Bronchial epithelial cell (primary cell): Measurements from ENCODE around the gene SHB. TPM values are rescaled to one million over a fixed set of nuclear protein-coding genes. Genes with fewer than 3 reads are reported as not detected.
A peak's percentile ranks its signal among the peaks of the same experiment; 100 is the strongest.

Experiments
- DNase-seq: peaks from one replicate; pipeline ENCODE4 v3.0.0-alpha.2; 2010; ENCODE audit warnings: low read depth
- FAIRE-seq: peaks from 2 replicates; lab custom pipeline; 2011; peaks lifted over from hg19 to GRCh38; lab: Jason Lieb, UNC
- H3K27me3 ChIP-seq: 2 replicates; pipeline ENCODE4 v1.5.1; 2011; ENCODE audit warnings: low read length; ENCODE audit not compliant: control insufficient read depth, insufficient read depth
- H3K36me3 ChIP-seq: 2 replicates; pipeline ENCODE4 v1.5.1; 2011; ENCODE audit warnings: low read length; ENCODE audit not compliant: control insufficient read depth, insufficient read depth
- H3K4me3 ChIP-seq: 2 replicates; pipeline ENCODE4 v1.5.1; 2011; ENCODE audit warnings: mild to moderate bottlenecking, low read depth, low read length, control low read depth
- total RNA-seq: library from RNA; depleted of rRNA; stranded (reverse); fragments of >200 nt; gene quantifications from 2 replicates; pipeline ENCODE4 v1.2.1, GENCODE V29; 2014
- TF ChIP-seq, protein P1 (sequence below): IDR thresholded peaks from 2 replicates; pipeline ENCODE4 v1.5.1; 2011; ENCODE audit warnings: mild to moderate bottlenecking, moderate library complexity, low read length, control low read depth, inconsistent platforms; ENCODE audit not compliant: insufficient read depth, severe bottlenecking

The SHB gene
- total RNA-seq, 1 donor from 2014 or later, result 14.5 TPM

DNA sequence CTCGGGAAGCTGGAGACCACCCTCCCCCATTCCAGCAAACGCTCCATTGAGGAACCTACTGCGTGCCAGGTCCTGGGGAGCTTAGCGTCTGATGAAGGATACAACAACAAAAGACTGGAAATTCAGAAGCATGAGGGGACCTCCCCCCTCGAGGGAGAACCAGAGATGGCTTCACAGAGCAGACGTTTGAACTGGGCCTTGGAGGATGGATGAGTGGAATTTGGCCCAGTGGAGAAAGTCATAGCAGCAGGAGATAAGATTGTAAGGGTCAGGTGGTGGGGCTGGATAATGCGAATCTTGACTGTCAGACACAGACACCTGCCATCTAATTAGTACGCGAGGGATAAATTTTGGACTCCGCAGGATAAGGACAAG is 163.9 kb downstream of the SHB start:
- Histone ChIP-seq H3K4me3 (peak overlapping the region; percentile 82), H3K27me3 (no peaks in the 10 kb centered on the region), H3K36me3 (peaks cover 1% of the 10 kb centered on the region)
- DNase-seq (no peak), FAIRE-seq (no peak)
- TF ChIP-seq, protein P1, sequence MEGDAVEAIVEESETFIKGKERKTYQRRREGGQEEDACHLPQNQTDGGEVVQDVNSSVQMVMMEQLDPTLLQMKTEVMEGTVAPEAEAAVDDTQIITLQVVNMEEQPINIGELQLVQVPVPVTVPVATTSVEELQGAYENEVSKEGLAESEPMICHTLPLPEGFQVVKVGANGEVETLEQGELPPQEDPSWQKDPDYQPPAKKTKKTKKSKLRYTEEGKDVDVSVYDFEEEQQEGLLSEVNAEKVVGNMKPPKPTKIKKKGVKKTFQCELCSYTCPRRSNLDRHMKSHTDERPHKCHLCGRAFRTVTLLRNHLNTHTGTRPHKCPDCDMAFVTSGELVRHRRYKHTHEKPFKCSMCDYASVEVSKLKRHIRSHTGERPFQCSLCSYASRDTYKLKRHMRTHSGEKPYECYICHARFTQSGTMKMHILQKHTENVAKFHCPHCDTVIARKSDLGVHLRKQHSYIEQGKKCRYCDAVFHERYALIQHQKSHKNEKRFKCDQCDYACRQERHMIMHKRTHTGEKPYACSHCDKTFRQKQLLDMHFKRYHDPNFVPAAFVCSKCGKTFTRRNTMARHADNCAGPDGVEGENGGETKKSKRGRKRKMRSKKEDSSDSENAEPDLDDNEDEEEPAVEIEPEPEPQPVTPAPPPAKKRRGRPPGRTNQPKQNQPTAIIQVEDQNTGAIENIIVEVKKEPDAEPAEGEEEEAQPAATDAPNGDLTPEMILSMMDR, result no peak

DNA sequence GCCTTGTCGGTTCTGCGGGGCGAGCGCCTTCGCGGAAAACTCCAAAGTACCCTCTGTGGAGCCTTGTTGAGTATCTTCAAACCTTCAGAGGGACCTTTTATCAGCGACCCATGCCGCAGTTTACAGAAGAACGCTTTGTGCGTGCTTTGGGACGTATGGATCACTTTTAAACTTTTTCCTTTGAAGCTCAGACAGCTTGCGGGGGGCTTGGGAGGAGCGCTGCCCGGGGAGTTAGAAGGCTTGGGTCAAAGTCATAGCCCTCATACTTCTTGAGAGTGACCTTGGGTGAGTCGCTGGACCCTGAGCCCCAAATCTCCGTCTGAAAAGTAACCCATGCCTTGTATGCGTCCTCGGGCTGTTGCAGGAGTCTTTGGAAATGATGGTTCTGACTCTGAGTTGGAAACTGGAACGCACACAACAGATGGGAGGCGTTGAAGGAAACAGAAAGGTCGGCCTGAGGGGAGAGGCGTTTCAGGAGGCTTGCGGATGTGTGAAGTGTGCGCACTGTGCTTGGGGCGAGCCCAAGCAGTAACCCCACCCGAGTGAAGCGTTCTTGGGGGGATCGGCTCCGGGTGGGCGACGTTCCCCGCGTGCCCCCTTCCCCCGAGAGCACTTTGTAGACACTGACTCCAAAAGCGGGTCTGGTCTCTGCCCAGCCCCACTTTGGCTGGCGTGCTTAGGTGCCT is 164.4 kb downstream of the SHB start:
- TF ChIP-seq, protein P1, result no peak
- peak; percentile 42 for DNase-seq
- Histone ChIP-seq H3K27me3 (no peaks in the 10 kb centered on the region), H3K4me3 (peak overlapping the region; percentile 82), H3K36me3 (peaks cover 1% of the 10 kb centered on the region)
- FAIRE-seq, result no peak

DNA sequence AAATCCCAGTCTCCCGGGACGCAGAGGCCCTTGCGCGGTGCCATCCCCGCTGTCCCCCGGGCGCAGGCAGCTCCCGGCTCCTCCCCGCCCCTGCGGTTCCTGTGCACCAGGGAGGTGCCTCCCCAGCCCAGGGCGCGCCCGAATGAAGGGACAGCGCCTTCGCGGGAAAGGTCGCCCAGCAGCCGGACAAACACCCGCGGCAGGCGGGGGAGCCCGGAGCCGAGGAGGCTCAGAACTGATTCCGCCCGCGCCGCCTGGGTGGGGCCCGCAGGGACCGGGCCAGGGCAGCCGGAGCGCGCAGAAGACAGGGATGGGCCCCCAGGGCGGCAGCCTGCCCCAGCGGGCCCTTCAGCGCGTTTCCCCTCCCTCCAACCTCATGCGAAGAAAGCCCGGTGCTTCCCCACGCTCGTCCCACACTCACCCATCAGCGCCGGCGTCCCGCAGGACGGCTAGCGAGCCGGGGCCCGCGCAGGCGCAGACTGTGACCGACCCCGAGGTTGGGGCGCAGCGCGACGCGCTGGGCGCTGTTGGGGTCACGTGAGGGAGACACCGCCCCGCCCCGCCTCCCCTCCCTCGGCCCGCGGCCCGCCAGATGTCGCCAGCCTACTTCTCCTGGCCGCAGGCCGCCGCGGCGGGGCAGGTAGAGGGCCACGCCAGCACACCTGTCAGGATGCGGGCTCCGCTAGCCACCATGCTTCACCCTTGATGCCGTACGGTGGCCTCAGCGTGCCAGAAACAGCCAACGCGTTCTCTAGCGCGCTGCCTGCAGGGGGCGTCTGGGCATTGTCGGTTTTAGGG is 165.2 kb downstream of the SHB start, which contains the start of gene SLC25A51:
Gene SLC25A51 (minus strand): TSS at position 481 of the 798 bp plus-strand sequence. CDS start 15,577 bp downstream, outside the sequence.
- H3K36me3 ChIP-seq, result peaks cover 4% of the 10 kb centered on the region
- FAIRE-seq (no peak), DNase-seq (peak; percentile 79)
- TF ChIP-seq, protein P1, result peak; percentile 99
- no peaks in the 10 kb centered on the region for H3K27me3 ChIP-seq
- peak within 1 kb of the TSS; percentile 82 for H3K4me3 ChIP-seq

DNA sequence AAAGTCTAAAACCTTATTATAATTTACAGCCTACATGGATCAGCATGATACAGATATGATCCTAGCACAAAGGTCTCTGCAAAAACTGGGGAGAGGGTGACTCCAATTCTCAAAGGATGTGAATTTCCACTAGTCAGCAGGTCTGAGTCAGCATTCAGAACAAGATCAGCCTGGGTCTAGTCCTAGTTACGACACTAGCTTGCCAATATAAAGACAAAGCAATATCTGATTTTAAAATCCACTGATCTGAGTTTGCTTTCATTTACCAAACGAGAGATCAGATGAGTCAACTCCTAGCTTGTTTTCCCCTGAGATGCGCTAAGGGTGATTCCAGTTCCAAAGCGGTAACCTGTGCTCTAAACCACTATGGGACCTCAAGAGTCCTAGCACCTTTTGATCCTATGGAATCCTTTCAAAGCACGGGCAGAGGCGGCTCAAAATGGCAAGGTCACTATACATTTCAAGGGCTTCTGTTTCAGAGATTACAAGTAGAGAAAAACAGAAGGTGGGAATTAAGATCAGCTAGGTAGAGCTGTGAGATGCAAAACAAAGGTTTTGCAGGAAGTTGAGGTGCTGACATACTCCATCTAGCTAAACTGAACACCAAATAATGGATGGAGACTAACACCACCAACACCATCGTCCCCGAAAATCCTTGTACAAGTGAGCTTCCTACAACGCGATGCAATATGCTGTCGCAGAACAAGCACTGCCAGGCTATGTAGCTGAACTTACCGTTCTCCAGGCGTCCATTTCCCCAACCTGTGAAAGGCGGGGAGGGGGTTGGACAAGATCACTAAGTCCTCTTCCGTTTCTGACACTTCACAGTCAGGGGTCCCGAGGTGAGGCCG is 166.0 kb downstream of the SHB start:
- DNase-seq (peak; percentile 71), FAIRE-seq (no peak)
- Histone ChIP-seq H3K4me3 (peak overlapping the region; percentile 82), H3K27me3 (no peaks in the 10 kb centered on the region), H3K36me3 (peaks cover 4% of the 10 kb centered on the region)
- TF ChIP-seq, protein P1, result no peak

DNA sequence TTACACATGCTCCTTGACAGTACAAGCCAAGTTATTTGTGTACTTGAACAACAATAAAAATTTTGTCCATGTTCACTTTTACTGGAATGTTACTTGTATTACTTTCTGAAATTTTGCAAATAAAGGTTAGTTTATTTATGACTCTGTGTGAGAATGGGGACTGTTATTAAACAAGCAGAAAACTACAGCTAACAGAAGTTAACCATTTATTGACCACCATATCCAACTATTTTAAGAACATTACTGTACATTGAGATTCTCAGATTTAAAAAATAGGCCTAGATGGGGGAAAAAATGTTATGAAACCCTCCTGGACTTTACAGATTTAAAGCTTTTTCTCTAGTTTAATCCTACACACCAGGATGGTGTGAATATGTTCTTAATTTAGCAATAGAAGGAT is 166.9 kb downstream of the SHB start:
- no peak for FAIRE-seq
- no peak overlapping the region for H3K4me3 ChIP-seq
- no peak for DNase-seq
- H3K27me3 ChIP-seq, result no peaks in the 10 kb centered on the region
- H3K36me3 ChIP-seq, result peaks cover 4% of the 10 kb centered on the region
- TF ChIP-seq, protein P1, result no peak
